ENCODE data around the gene RANGAP1.
"Not testable (repeated sequence)": the region's sequence is repeated elsewhere in the genome, so short reads cannot be mapped to it uniquely, and the experiment has no call there.

RANGAP1 gene

GRCh38 chr22:41259756-41260155 lies 26.2 kb downstream of the RANGAP1 start:
- DNase-seq (ENCODE audit: low read depth in 3 of 3, low spot score in 1 of 3), result not testable (repeated sequence)

- no peak for DNase-seq (ENCODE audit: low read depth in 3 of 3, low spot score in 1 of 3)
Measured at GRCh38 chr22:41257696-41258095, 28.3 kb downstream of the RANGAP1 start.

- no peak for DNase-seq (ENCODE audit: low read depth in 3 of 3, low spot score in 1 of 3)
Measured at GRCh38 chr22:41256254-41257253, 29.4 kb downstream of the RANGAP1 start.

- DNase-seq (ENCODE audit: low read depth in 3 of 3, low spot score in 1 of 3), result no peak
Measured at GRCh38 chr22:41254230-41254629, 31.8 kb downstream of the RANGAP1 start.

GRCh38 chr22:41252365-41252764 lies 33.6 kb downstream of the RANGAP1 start:
- no peak for DNase-seq (ENCODE audit: low read depth in 3 of 3, low spot score in 1 of 3)

GRCh38 chr22:41250127-41250526 lies 35.9 kb downstream of the RANGAP1 start:
- no peak for DNase-seq (ENCODE audit: low read depth in 3 of 3, low spot score in 1 of 3)

GRCh38 chr22:41249442-41249841 lies 36.5 kb downstream of the RANGAP1 start:
- DNase-seq (ENCODE audit: low read depth in 3 of 3, low spot score in 1 of 3), result no peak

GRCh38 chr22:41248758-41249157 lies 37.2 kb downstream of the RANGAP1 start:
- DNase-seq (ENCODE audit: low read depth in 3 of 3, low spot score in 1 of 3), result no peak

GRCh38 chr22:41248314-41248713 lies 37.7 kb downstream of the RANGAP1 start:
- DNase-seq (ENCODE audit: low read depth in 3 of 3, low spot score in 1 of 3), result no peak

- no peak for DNase-seq (ENCODE audit: low read depth in 3 of 3, low spot score in 1 of 3)
Measured at GRCh38 chr22:41247703-41248102, 38.3 kb downstream of the RANGAP1 start.

GRCh38 chr22:41245917-41246499 lies 40.0 kb downstream of the RANGAP1 start:
- DNase-seq (ENCODE audit: low read depth in 3 of 3, low spot score in 1 of 3), result no peak

- DNase-seq (ENCODE audit: low read depth in 3 of 3, low spot score in 1 of 3), result no peak
Measured at GRCh38 chr22:41243361-41243760, 42.6 kb downstream of the RANGAP1 start.

- DNase-seq (ENCODE audit: low read depth in 3 of 3, low spot score in 1 of 3), result no peak
Measured at GRCh38 chr22:41242396-41243117, 43.4 kb downstream of the RANGAP1 start.

- DNase-seq (ENCODE audit: low read depth in 3 of 3, low spot score in 1 of 3), result no peak
Measured at GRCh38 chr22:41241133-41241676, 44.8 kb downstream of the RANGAP1 start.

- no peak for DNase-seq (ENCODE audit: low read depth in 3 of 3, low spot score in 1 of 3)
Measured at GRCh38 chr22:41240377-41241132, 45.4 kb downstream of the RANGAP1 start, which contains the start of gene CHADL. Gene CHADL, minus strand, starts transcription at chr22:41240931. Its CDS starts 50 bp downstream, at chr22:41240881.

- DNase-seq (ENCODE audit: low read depth in 3 of 3, low spot score in 1 of 3), result no peak
Measured at GRCh38 chr22:41239443-41240128, 46.4 kb downstream of the RANGAP1 start.

GRCh38 chr22:41238570-41239442 lies 47.2 kb downstream of the RANGAP1 start:
- DNase-seq (ENCODE audit: low read depth in 3 of 3, low spot score in 1 of 3), result no peak

- DNase-seq (ENCODE audit: low read depth in 3 of 3, low spot score in 1 of 3), result peak; percentile 59 to 66 (median 60)
Measured at GRCh38 chr22:41237707-41238569, 48.0 kb downstream of the RANGAP1 start.

Measured in stimulated activated CD4-positive, alpha-beta T cell treated with anti-CD3 and anti-CD28 coated beads, TNF-alpha, amount 100 ng/mL, for 1 hour (primary cell).